Heart left ventricle (tissue), 16 donors: ENCODE measurements around the gene UBL4A. TPM values are rescaled to one million over a fixed set of nuclear protein-coding genes. Genes with fewer than 3 reads are reported as not detected.

Experiments used
- ATAC-seq, 4 donors: fragments of 200-7000 bp; cut with Tn5 transposase; one replicate each; pipeline ENCODE4 v1.9.1; 2020 to 2022; ENCODE audit warnings: moderate library complexity in 4 of 4, mild to moderate bottlenecking in 3 of 4, moderate number of reproducible peaks in 1 of 4
- DNase-seq, 5 donors: peaks; one replicate each; pipeline ENCODE4 v3.0.0-alpha.2; 2020
- H3K27ac ChIP-seq, 12 donors: fragments of 200-600 bp; sonication (generic) in 4 of 12; one replicate each; pipeline versions ENCODE4 v1.5.0 to v1.8.0; 2016 to 2022; ENCODE audit warnings: mild to moderate bottlenecking in 2 of 12
- H3K27me3 ChIP-seq, 9 donors: fragments of 200-600 bp; sonication (generic) in 2 of 9; one replicate each; pipeline versions ENCODE4 v1.5.1 to v1.8.0; 2016 to 2022; ENCODE audit warnings: mild to moderate bottlenecking in 3 of 9
- H3K36me3 ChIP-seq, 9 donors: fragments of 200-600 bp; sonication (generic) in 2 of 9; one replicate each; pipeline versions ENCODE4 v1.5.0 to v1.8.0; 2018 to 2022; ENCODE audit warnings: mild to moderate bottlenecking in 2 of 9
- H3K4me1 ChIP-seq, 12 donors: fragments of 200-600 bp; sonication (generic) in 4 of 12; one replicate each; pipeline versions ENCODE4 v1.5.0 to v1.8.0; 2016 to 2022; ENCODE audit warnings: mild to moderate bottlenecking in 3 of 12
- H3K4me3 ChIP-seq, 12 donors: fragments of 200-600 bp; sonication (generic) in 4 of 12; one replicate each; pipeline versions ENCODE4 v1.5.0 to v1.8.0; 2017 to 2022; ENCODE audit warnings: mild to moderate bottlenecking in 9 of 12, moderate library complexity in 4 of 12
- H3K9me3 ChIP-seq, 12 donors: fragments of 200-600 bp; sonication (generic) in 4 of 12; one replicate each; pipeline versions ENCODE4 v1.5.0 to v1.8.0; 2016 to 2022; ENCODE audit warnings: mild to moderate bottlenecking in 1 of 12
- POLR2A ChIP-seq, 2 donors: fragments of 450-650 bp; IDR thresholded peaks; one replicate each; pipeline ENCODE4 v1.6.1; 2017; ENCODE audit warnings: antibody characterized with exemption in 2 of 2, mild to moderate bottlenecking in 2 of 2, moderate library complexity in 2 of 2
- WGBS, 4 donors: extraction: QIAGEN DNeasy Blood & Tissue Kit in 2 of 4; methylation state at CpG; one replicate each; pipeline versions ENCODE4 v1.1.5 to v1.1.7; 2013 to 2018; 5-methylcytosine and 5-hydroxymethylcytosine counted together
- intact Hi-C, 10 donors: fragments of 100-400 bp; cut with DNase I; formaldehyde crosslinking; loops; one replicate each; pipeline versions ENCODE4 v1.11.1 to v1.14.2; 2022
- polyA plus RNA-seq, 2 donors: library from polyadenylated mRNA; stranded (reverse); fragments of 200-250 nt; gene quantifications; one replicate each; pipeline ENCODE4 v1.2.3, GENCODE V29; 2013
- total RNA-seq, 9 donors: library from RNA; depleted of rRNA in 2 of 9; stranded (reverse); fragments of >200 nt in 2 of 9; fragmentation: NEBNext Ultra II Directional in 3 of 9; extraction: Animal tissue kit (Norgen Biotek cat#: 25700) in 3 of 9; gene quantifications; one replicate each; pipeline versions ENCODE4 v1.1.0 to v1.2.4, GENCODE V29; 2016 to 2023
- TF ChIP-seq, protein P1 (sequence below), 12 donors: fragments of 200-600 bp; sonication (generic) in 4 of 12; IDR thresholded peaks; one replicate each; pipeline versions ENCODE4 v1.5.0 to v1.8.0; 2018 to 2022; ENCODE audit warnings: antibody characterized with exemption in 12 of 12, mild to moderate bottlenecking in 5 of 12
- donor health status: ischemic (EF 13 %, LVEDD 7.1; RV severe dilation, severe dysfunction).
- donor health status: healthy with polysubstance abuse.
- donor health status: DM: no; HTN: yes; CAD: no.
- donor health status: DM: no; HTN: no; CAD: no.
- donor health status: ischemic (EF 25% LVEDD 6.9; RV normal size, moderate dysfunction).
- donor health status: ischemic (EF 25% LVEDD 5.7; RV mildly dilated, moderate dysfunction).
- donor health status: healthy.
- donor health status: DM: yes; HTN: yes; CAD: no.
- donor health status: ischemic (EF 35%, LVEDD 5.7; RV mildly dilated, moderate dysfunction).
- donor health status: nonischemic (EF 11% LVEDD 7.7; RV severe dilation, severe dysfunction).
- donor health status: DM: yes; HTN: yes; CAD: no.
- donor health status: PGD.
- donor health status: ischemic (EF 29% LVEDD 5.4; RV normal size, mild dysfunction).
- donor health status: nonischemic (EF 23%, LVEDD 6.1; RV moderate dilation, normal function).

UBL4A gene
- total and polyA plus RNA-seq, 11 donors = 34.6 to 92.8 (median 53.7) TPM

DNA sequence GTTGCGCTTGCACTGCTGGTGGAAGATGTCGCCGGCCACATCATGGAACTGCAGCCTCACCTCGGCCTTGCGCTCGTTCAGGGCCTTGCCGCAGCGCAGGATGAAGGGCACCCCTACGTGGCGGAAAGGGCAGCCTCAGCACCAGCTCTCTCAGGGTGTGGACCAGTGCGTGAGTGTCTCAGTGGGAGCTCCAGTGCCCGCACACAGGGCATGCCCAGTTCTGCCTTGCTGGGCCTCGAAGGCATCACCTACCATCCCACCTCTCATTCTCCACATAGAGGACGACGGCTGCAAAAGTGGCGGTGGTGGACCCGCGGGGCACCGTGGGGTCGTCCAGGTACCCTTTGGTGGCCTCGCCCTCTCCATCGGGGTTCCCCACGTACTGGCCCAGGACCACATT lies 46.3 kb upstream of the UBL4A start:
- Histone ChIP-seq H3K27ac (no peak overlapping the region), H3K4me1 (peaks cover 0 to 6% (median 4%) of the 10 kb centered on the region in 12 donors), H3K36me3 (peaks cover 0 to 26% (median 8%) of the 10 kb centered on the region in 9 donors), H3K27me3 (no peaks in the 10 kb centered on the region), H3K9me3 (no peaks in the 10 kb centered on the region), H3K4me3 (no peak overlapping the region)
- 91 to 94% (median 92%) methylated on average over 21 to 23 of the region's 23 CpGs for WGBS, 4 donors
- DNase-seq (no peak), ATAC-seq (no peak)
- no peak for TF ChIP-seq POLR2A (IDR thresholded peaks at IDR 0.05)
- TF ChIP-seq, protein P1, sequence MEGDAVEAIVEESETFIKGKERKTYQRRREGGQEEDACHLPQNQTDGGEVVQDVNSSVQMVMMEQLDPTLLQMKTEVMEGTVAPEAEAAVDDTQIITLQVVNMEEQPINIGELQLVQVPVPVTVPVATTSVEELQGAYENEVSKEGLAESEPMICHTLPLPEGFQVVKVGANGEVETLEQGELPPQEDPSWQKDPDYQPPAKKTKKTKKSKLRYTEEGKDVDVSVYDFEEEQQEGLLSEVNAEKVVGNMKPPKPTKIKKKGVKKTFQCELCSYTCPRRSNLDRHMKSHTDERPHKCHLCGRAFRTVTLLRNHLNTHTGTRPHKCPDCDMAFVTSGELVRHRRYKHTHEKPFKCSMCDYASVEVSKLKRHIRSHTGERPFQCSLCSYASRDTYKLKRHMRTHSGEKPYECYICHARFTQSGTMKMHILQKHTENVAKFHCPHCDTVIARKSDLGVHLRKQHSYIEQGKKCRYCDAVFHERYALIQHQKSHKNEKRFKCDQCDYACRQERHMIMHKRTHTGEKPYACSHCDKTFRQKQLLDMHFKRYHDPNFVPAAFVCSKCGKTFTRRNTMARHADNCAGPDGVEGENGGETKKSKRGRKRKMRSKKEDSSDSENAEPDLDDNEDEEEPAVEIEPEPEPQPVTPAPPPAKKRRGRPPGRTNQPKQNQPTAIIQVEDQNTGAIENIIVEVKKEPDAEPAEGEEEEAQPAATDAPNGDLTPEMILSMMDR (IDR thresholded peaks at IDR 0.05) = no peak
- intact Hi-C loops = loop anchor here in 4 of 10 donors (5.0 kb wide), 4 partner anchors 160 to 770 kb away; partner anchors contain the start of genes FLNA (in 1 of the 4) and PLXNB3 (in 1 of the 4)

DNA sequence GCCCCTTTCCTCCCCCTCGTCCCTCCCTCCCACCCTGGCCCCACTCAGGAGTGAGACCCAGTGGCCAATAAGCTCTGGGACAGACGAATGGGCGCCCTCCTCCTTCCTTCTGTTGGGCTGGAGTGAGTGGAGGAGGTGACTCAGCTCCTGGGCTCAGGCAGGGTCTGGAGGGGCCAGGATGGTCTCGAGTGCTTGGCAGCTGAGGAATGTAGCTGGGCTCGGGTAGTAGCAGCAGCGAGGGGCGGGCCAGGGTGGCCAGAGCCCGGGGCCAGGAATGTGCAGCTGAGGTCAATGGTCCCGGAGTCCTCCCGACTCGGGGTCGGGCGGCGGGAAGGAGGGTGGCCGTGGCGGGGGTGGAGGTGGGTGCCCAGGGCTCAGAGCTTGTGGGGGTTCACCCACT lies 45.2 kb upstream of the UBL4A start:
- no peak overlapping the region for H3K27ac ChIP-seq
- WGBS, 4 donors = 62 to 75% (median 70%) methylated on average over 14 to 16 of the region's 16 CpGs
- H3K27me3 ChIP-seq = no peaks in the 10 kb centered on the region
- no peak overlapping the region for H3K4me3 ChIP-seq
- no peak for DNase-seq
- H3K4me1 ChIP-seq = peaks cover 0 to 15% (median 5%) of the 10 kb centered on the region in 12 donors
- intact Hi-C loops = loop anchor here in 4 of 10 donors (5.0 kb wide), 4 partner anchors 159 to 769 kb away; partner anchors contain the start of genes FLNA (in 1 of the 4) and PLXNB3 (in 1 of the 4)
- ATAC-seq = no peak
- no peaks in the 10 kb centered on the region for H3K9me3 ChIP-seq
- H3K36me3 ChIP-seq = peaks cover 0 to 26% (median 8%) of the 10 kb centered on the region in 9 donors
- no peak for TF ChIP-seq POLR2A (IDR thresholded peaks at IDR 0.05)
- TF ChIP-seq, protein P1 (IDR thresholded peaks at IDR 0.05) = no peak

DNA sequence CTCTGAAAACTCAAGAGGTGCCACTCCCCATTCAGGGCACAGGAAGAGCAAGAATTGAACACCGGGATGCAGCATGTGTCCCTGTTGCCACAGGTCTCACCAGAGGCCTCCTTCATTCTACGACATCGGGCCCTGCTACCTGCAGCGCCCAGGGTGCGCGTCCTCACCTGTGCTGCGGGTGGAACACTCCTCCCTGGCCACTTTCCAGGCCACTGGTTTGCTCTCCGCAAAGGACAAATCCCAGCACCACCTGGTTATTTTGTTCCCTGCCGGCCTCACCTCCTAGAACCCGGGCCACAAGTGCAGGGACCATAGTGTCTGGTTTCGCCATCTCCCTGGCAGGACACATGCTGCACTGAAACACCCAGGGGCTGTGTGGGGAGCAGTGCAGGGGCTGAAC lies 43.9 kb upstream of the UBL4A start:
- Histone ChIP-seq H3K27ac (no peak overlapping the region), H3K27me3 (peaks cover 0 to 8% (median 0%) of the 10 kb centered on the region in 9 donors), H3K9me3 (no peaks in the 10 kb centered on the region), H3K4me3 (no peak overlapping the region), H3K36me3 (peaks cover 0 to 21% (median 8%) of the 10 kb centered on the region in 9 donors), H3K4me1 (peaks cover 0 to 15% (median 5%) of the 10 kb centered on the region in 12 donors)
- no peak for ATAC-seq
- WGBS, 4 donors = 82 to 96% (median 89%) methylated on average over 11 of the region's 11 CpGs
- TF ChIP-seq, protein P1 (IDR thresholded peaks at IDR 0.05) = no peak
- TF ChIP-seq POLR2A (IDR thresholded peaks at IDR 0.05) = no peak
- DNase-seq = no peak
- intact Hi-C loops = loop anchor here in 4 of 10 donors (5.0 kb wide), 4 partner anchors 158 to 768 kb away; partner anchors contain the start of genes FLNA (in 1 of the 4) and PLXNB3 (in 1 of the 4)

DNA sequence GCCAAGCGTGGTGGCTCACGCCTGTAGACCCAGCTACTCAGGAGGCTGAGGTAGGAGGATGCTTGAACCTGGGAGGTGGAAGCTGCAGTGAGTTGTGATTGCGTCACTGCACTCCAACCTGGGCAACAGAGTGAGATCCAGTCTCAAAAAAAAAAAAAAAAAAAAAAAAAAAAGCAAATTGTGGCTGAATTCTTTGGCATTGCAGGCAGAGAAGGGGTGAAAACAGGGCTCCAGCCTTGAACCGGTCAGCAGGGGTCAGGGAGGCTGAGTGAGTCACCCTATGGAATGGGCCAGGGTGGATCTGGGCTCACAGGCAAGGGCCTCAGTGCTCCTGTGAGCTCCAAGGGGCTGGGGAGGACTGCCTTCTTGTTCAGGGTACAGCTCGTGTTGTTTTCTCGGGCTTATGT lies 42.8 kb upstream of the UBL4A start:
- 72 to 90% (median 83%) methylated on average over 6 of the region's 6 CpGs for WGBS, 4 donors
- H3K27me3 ChIP-seq = peaks cover 0 to 11% (median 0%) of the 10 kb centered on the region in 9 donors
- DNase-seq = no peak
- H3K27ac ChIP-seq = no peak overlapping the region
- peaks cover 0 to 10% (median 2%) of the 10 kb centered on the region in 12 donors for H3K4me1 ChIP-seq
- H3K36me3 ChIP-seq = peaks cover 0 to 20% (median 5%) of the 10 kb centered on the region in 9 donors
- no peak overlapping the region for H3K4me3 ChIP-seq
- no peak for ATAC-seq
- H3K9me3 ChIP-seq = no peaks in the 10 kb centered on the region
- intact Hi-C loops = loop anchor here in 1 of 10 donors (5.0 kb wide), 1 partner anchor 152 kb away; the partner anchor contains the start of gene EMD
- TF ChIP-seq, protein P1 (IDR thresholded peaks at IDR 0.05) = no peak
- TF ChIP-seq POLR2A (IDR thresholded peaks at IDR 0.05) = no peak
